Liver (tissue), 9 donors: Measurements from ENCODE around the gene DSCAM. TPM values are rescaled to one million over a fixed set of nuclear protein-coding genes. Genes with fewer than 3 reads are reported as not detected.

ENCODE experiments used
- DNase-seq: peaks from one replicate; pipeline ENCODE4 v3.0.0-alpha.2; 2017; ENCODE audit warnings: low spot score
- H3K27ac ChIP-seq, 2 donors: one replicate each; pipeline ENCODE4 v1.7.0; 2013; ENCODE audit warnings: inconsistent platforms in 2 of 2, low read length in 2 of 2, control low read depth in 1 of 2, low read depth in 1 of 2, mild to moderate bottlenecking in 1 of 2
- H3K27me3 ChIP-seq, 4 donors: one replicate each; pipeline versions ENCODE4 v1.6.1 to v1.7.0; 2013; ENCODE audit warnings: low read length in 3 of 4, inconsistent platforms in 1 of 4, mild to moderate bottlenecking in 1 of 4, moderate library complexity in 1 of 4; ENCODE audit not compliant: control insufficient read depth in 4 of 4, insufficient read depth in 4 of 4
- H3K36me3 ChIP-seq, 4 donors: one replicate each; pipeline versions ENCODE4 v1.6.1 to v1.7.0; 2013; ENCODE audit warnings: low read length in 3 of 4, mild to moderate bottlenecking in 3 of 4, low read depth in 1 of 4, moderate library complexity in 1 of 4; ENCODE audit not compliant: control insufficient read depth in 4 of 4, insufficient read depth in 3 of 4
- H3K4me1 ChIP-seq, 4 donors: one replicate each; pipeline versions ENCODE4 v1.6.1 to v1.7.0; 2013; ENCODE audit warnings: low read length in 3 of 4, mild to moderate bottlenecking in 3 of 4, moderate library complexity in 1 of 4; ENCODE audit not compliant: control insufficient read depth in 4 of 4, insufficient read depth in 4 of 4
- H3K4me3 ChIP-seq, 3 donors: one replicate each; pipeline versions ENCODE4 v1.6.1 to v1.7.0; 2013; ENCODE audit warnings: low read length in 3 of 3, control low read depth in 1 of 3, low read depth in 1 of 3, mild to moderate bottlenecking in 1 of 3
- H3K9ac ChIP-seq, 2 donors: one replicate each; pipeline ENCODE4 v1.7.0; 2013; ENCODE audit warnings: low read length in 2 of 2, mild to moderate bottlenecking in 2 of 2, moderate library complexity in 2 of 2, control low read depth in 1 of 2, low read depth in 1 of 2
- H3K9me3 ChIP-seq, 4 donors: one replicate each; pipeline versions ENCODE4 v1.6.1 to v1.7.0; 2013; ENCODE audit warnings: low read length in 3 of 4; ENCODE audit not compliant: control insufficient read depth in 4 of 4
- CTCF ChIP-seq: fragments of 150-350 bp; IDR thresholded peaks from 2 replicates; pipeline ENCODE4 v1.5.1; 2017; ENCODE audit warnings: improper control_type of control experiment, low read depth, low read length; ENCODE audit not compliant: missing input control
- EGR1 ChIP-seq, 2 donors: IDR thresholded peaks; 2 replicates each; pipeline ENCODE4 v1.6.1; 2016 to 2018; ENCODE audit warnings: antibody characterized with exemption in 2 of 2, low read depth in 2 of 2
- FOXA1 ChIP-seq: IDR thresholded peaks from 2 replicates; pipeline ENCODE4 v1.6.1; 2016; ENCODE audit warnings: antibody characterized with exemption
- FOXA2 ChIP-seq: IDR thresholded peaks from 2 replicates; pipeline ENCODE4 v1.6.1; 2016; ENCODE audit warnings: antibody characterized with exemption
- GABPA ChIP-seq, 2 donors: IDR thresholded peaks in 1 of 2; conservative IDR thresholded peaks in 1 of 2; 2 replicates each; pipeline ENCODE4 v1.6.1; 2016; ENCODE audit warnings: antibody characterized with exemption in 2 of 2, mild to moderate bottlenecking in 1 of 2, moderate library complexity in 1 of 2
- HNF4A ChIP-seq, 2 donors: conservative IDR thresholded peaks; 2 replicates each; pipeline ENCODE4 v1.6.1; 2016; ENCODE audit warnings: antibody characterized with exemption in 2 of 2, mild to moderate bottlenecking in 2 of 2
- HNF4G ChIP-seq: IDR thresholded peaks from 2 replicates; pipeline ENCODE4 v1.6.1; 2016; ENCODE audit warnings: antibody characterized with exemption
- JUND ChIP-seq, 2 donors: IDR thresholded peaks; 2 replicates each; pipeline ENCODE4 v1.6.1; 2016; ENCODE audit warnings: antibody characterized with exemption in 2 of 2
- NR2F2 ChIP-seq: IDR thresholded peaks from 2 replicates; pipeline ENCODE4 v1.6.1; 2016; ENCODE audit warnings: antibody characterized with exemption
- RAD21 ChIP-seq, 2 donors: IDR thresholded peaks; 2 replicates each; pipeline ENCODE4 v1.6.1; 2016; ENCODE audit warnings: antibody characterized with exemption in 2 of 2, mild to moderate bottlenecking in 2 of 2
- REST ChIP-seq: IDR thresholded peaks from 2 replicates; pipeline ENCODE4 v1.6.1; 2016; ENCODE audit warnings: antibody characterized with exemption, mild to moderate bottlenecking
- RXRA ChIP-seq, 2 donors: IDR thresholded peaks; 2 replicates each; pipeline ENCODE4 v1.6.1; 2017 to 2018; ENCODE audit warnings: antibody characterized with exemption in 2 of 2, mild to moderate bottlenecking in 1 of 2
- SP1 ChIP-seq: IDR thresholded peaks from 2 replicates; pipeline ENCODE4 v1.6.1; 2018; ENCODE audit warnings: antibody characterized with exemption, mild to moderate bottlenecking
- TAF1 ChIP-seq: conservative IDR thresholded peaks from 2 replicates; pipeline ENCODE4 v1.6.1; 2016; ENCODE audit warnings: antibody characterized with exemption, mild to moderate bottlenecking
- YY1 ChIP-seq: IDR thresholded peaks from 2 replicates; pipeline ENCODE4 v1.6.1; 2016; ENCODE audit warnings: antibody characterized with exemption, mild to moderate bottlenecking
- WGBS: extraction: QIAGEN DNeasy Blood & Tissue Kit; methylation state at CpG from one replicate; pipeline ENCODE4 v1.1.7; 2013; 5-methylcytosine and 5-hydroxymethylcytosine counted together
- polyA plus RNA-seq, 2 donors: library from polyadenylated mRNA; stranded (reverse) in 1 of 2; unstranded in 1 of 2; fragments of 200-250 nt in 1 of 2; fragments of >200 nt in 1 of 2; fragmentation: Nextera tagmentation in 1 of 2; extraction: Ambion mirVana in 1 of 2; gene quantifications; one replicate each; pipeline versions ENCODE4 v1.2.1 to v1.2.3, GENCODE V29; 2013 to 2015
- total RNA-seq, 2 donors: library from RNA; depleted of rRNA; stranded (reverse); fragments of >200 nt; gene quantifications; one replicate each; pipeline ENCODE4 v1.2.3, GENCODE V29; 2014
- TF ChIP-seq, protein P1 (sequence below): IDR thresholded peaks from 2 replicates; pipeline ENCODE4 v1.6.1; 2016; ENCODE audit warnings: antibody characterized with exemption
- TF ChIP-seq, protein P2 (sequence below): IDR thresholded peaks from 2 replicates; pipeline ENCODE4 v1.6.1; 2016; ENCODE audit warnings: antibody characterized with exemption
- TF ChIP-seq, protein P3 (sequence below): IDR thresholded peaks from 2 replicates; pipeline ENCODE4 v1.6.1; 2016; ENCODE audit warnings: antibody characterized with exemption
- donor health status: healthy.
- donor health status: healthy.
- donor health status: healthy.
- donor health status: healthy.
- donor health status: healthy.

Gene DSCAM
- total and polyA plus RNA-seq, 4 donors, result 0.02 to 0.23 (median 0.10) TPM

GRCh38 chr21:40294345-40294744 lies 552.6 kb downstream of the DSCAM start:
- Histone ChIP-seq H3K36me3 (no peaks in the 10 kb centered on the region), H3K9me3 (no peaks in the 10 kb centered on the region), H3K4me1 (no peaks in the 10 kb centered on the region), H3K4me3 (no peak overlapping the region), H3K9ac (no peak overlapping the region), H3K27me3 (no peaks in the 10 kb centered on the region), H3K27ac (no peak overlapping the region)
- 62% methylated on average over 2 of the region's 2 CpGs for WGBS
- no peak for DNase-seq
- TF ChIP-seq NR2F2, result no peak
- TF ChIP-seq EGR1 (IDR thresholded peaks at IDR 0.05; ENCODE audit: low read depth in 2 of 2), result no peak
- TF ChIP-seq REST, result no peak
- no peak for TF ChIP-seq YY1
- no peak for TF ChIP-seq HNF4A (conservative IDR thresholded peaks at IDR 0.05)
- no peak for TF ChIP-seq RAD21 (IDR thresholded peaks at IDR 0.05)
- no peak for TF ChIP-seq FOXA2
- TF ChIP-seq, protein P1, sequence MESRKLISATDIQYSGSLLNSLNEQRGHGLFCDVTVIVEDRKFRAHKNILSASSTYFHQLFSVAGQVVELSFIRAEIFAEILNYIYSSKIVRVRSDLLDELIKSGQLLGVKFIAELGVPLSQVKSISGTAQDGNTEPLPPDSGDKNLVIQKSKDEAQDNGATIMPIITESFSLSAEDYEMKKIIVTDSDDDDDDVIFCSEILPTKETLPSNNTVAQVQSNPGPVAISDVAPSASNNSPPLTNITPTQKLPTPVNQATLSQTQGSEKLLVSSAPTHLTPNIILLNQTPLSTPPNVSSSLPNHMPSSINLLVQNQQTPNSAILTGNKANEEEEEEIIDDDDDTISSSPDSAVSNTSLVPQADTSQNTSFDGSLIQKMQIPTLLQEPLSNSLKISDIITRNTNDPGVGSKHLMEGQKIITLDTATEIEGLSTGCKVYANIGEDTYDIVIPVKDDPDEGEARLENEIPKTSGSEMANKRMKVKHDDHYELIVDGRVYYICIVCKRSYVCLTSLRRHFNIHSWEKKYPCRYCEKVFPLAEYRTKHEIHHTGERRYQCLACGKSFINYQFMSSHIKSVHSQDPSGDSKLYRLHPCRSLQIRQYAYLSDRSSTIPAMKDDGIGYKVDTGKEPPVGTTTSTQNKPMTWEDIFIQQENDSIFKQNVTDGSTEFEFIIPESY, result no peak
- no peak for TF ChIP-seq TAF1
- no peak for TF ChIP-seq FOXA1
- TF ChIP-seq CTCF, result no peak
- no peak for TF ChIP-seq SP1
- no peak for TF ChIP-seq HNF4G
- no peak for TF ChIP-seq RXRA (IDR thresholded peaks at IDR 0.05)
- TF ChIP-seq, protein P2, sequence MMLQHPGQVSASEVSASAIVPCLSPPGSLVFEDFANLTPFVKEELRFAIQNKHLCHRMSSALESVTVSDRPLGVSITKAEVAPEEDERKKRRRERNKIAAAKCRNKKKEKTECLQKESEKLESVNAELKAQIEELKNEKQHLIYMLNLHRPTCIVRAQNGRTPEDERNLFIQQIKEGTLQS, result no peak
- no peak for TF ChIP-seq JUND (IDR thresholded peaks at IDR 0.05)
- no peak for TF ChIP-seq GABPA (IDR thresholded peaks at IDR 0.05 in 1 of 2, conservative IDR thresholded peaks at IDR 0.05 in 1 of 2)
- TF ChIP-seq, protein P3, sequence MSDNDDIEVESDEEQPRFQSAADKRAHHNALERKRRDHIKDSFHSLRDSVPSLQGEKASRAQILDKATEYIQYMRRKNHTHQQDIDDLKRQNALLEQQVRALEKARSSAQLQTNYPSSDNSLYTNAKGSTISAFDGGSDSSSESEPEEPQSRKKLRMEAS, result no peak

DNA sequence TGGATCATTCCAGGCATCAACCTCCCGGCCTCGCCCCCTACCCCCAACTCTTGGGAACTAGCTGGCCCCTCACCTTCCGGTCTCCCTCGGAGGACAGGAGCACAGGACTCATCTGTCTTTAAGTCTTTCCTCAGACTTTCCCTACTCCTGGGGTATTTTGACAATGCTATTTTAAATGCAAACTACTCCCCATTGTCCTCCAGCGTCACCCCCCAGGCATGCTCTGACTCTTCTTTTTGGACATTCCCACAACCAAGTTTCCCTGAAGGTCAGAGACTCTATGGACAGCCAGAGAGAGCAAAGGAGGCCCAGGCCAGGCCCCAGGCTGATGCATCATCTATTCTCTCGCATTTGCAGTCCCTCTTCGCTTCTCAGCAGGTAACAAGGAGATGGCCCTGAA lies 555.4 kb downstream of the DSCAM start:
- no peaks in the 10 kb centered on the region for H3K36me3 ChIP-seq
- H3K9me3 ChIP-seq, result peaks cover 0 to 2% (median 0%) of the 10 kb centered on the region in 4 donors
- H3K27ac ChIP-seq, result no peak overlapping the region
- no peak for DNase-seq
- H3K4me3 ChIP-seq, result no peak overlapping the region
- no peaks in the 10 kb centered on the region for H3K27me3 ChIP-seq
- H3K9ac ChIP-seq, result no peak overlapping the region
- no peaks in the 10 kb centered on the region for H3K4me1 ChIP-seq
- 72% methylated on average over 7 of the region's 7 CpGs for WGBS
- TF ChIP-seq, protein P3, result no peak
- TF ChIP-seq REST (no peak), YY1 (no peak), TAF1 (no peak), EGR1 (IDR thresholded peaks at IDR 0.05; ENCODE audit: low read depth in 2 of 2) (no peak)
- TF ChIP-seq, protein P2, result no peak
